CD14-positive monocyte (primary cell): ENCODE data around the gene MPP4. TPM values are rescaled to one million over a fixed set of nuclear protein-coding genes. Genes with fewer than 3 reads are reported as not detected.

Experiments
- DNase-seq, 3 donors: peaks; one replicate each; pipeline ENCODE4 v3.0.0-alpha.2; 2011 to 2022
- H2AFZ ChIP-seq: 2 replicates; pipeline ENCODE4 v1.6.0; 2012; ENCODE audit warnings: mild to moderate bottlenecking, low read depth, low read length, inconsistent platforms; ENCODE audit not compliant: insufficient read depth, poor library complexity, severe bottlenecking
- H3K27ac ChIP-seq, 2 donors: 1 replicate in 1 of 2; 2 replicates in 1 of 2; pipeline ENCODE4 v1.5.1; 2012 to 2013; ENCODE audit warnings: low read length in 2 of 2, control low read depth in 1 of 2, inconsistent platforms in 1 of 2, low read depth in 1 of 2, mild to moderate bottlenecking in 1 of 2
- H3K27me3 ChIP-seq, 2 donors: one replicate each; pipeline versions ENCODE4 v1.6.0 to v1.6.1; 2011 to 2013; ENCODE audit warnings: low read length in 2 of 2; ENCODE audit not compliant: control insufficient read depth in 2 of 2, insufficient read depth in 2 of 2
- H3K36me3 ChIP-seq, 2 donors: replicated peaks in 1 of 2; 1 replicate in 1 of 2; 2 replicates in 1 of 2; pipeline versions ENCODE4 v1.5.1 to v1.6.1; 2012 to 2013; ENCODE audit warnings: low read length in 2 of 2, control low read depth in 1 of 2, inconsistent platforms in 1 of 2, mild to moderate bottlenecking in 1 of 2; ENCODE audit not compliant: insufficient read depth in 2 of 2, control insufficient read depth in 1 of 2
- H3K4me1 ChIP-seq, 2 donors: 1 replicate in 1 of 2; 2 replicates in 1 of 2; pipeline versions ENCODE4 v1.5.1 to v1.6.1; 2012 to 2013; ENCODE audit warnings: low read length in 2 of 2, control low read depth in 1 of 2, inconsistent platforms in 1 of 2, mild to moderate bottlenecking in 1 of 2, moderate library complexity in 1 of 2; ENCODE audit not compliant: insufficient read depth in 2 of 2, control insufficient read depth in 1 of 2
- H3K4me2 ChIP-seq: replicated peaks from 2 replicates; pipeline ENCODE3; 2012; ENCODE audit warnings: low read length, moderate library complexity, mild to moderate bottlenecking; ENCODE audit not compliant: poor library complexity, severe bottlenecking; ENCODE audit errors: extremely low read depth
- H3K4me3 ChIP-seq, 3 experiments: fragments of 200-600 bp in 1 of 3; sonication (generic) in 1 of 3; replicated peaks in 1 of 3; 1 replicate in 2 of 3; 2 replicates in 1 of 3; pipeline ENCODE4 v1.5.1; 2011 to 2013; ENCODE audit warnings: low read length in 3 of 3, mild to moderate bottlenecking in 3 of 3, control low read depth in 2 of 3, low read depth in 2 of 3, inconsistent platforms in 1 of 3, moderate library complexity in 1 of 3
- H3K79me2 ChIP-seq: 2 replicates; pipeline ENCODE4 v1.6.0; 2012; ENCODE audit warnings: mild to moderate bottlenecking, control low read depth, inconsistent platforms, low read length, moderate library complexity; ENCODE audit not compliant: insufficient read depth
- H3K9ac ChIP-seq: 2 replicates; pipeline ENCODE4 v1.6.0; 2017; ENCODE audit warnings: low read length, mild to moderate bottlenecking; ENCODE audit not compliant: insufficient read depth, poor library complexity, severe bottlenecking
- H3K9me3 ChIP-seq, 2 donors: replicated peaks in 1 of 2; 1 replicate in 1 of 2; 2 replicates in 1 of 2; pipeline versions ENCODE4 v1.5.1 to v1.6.1; 2012 to 2013; ENCODE audit warnings: low read length in 2 of 2, control low read depth in 1 of 2; ENCODE audit not compliant: control insufficient read depth in 1 of 2, insufficient read depth in 1 of 2
- H4K20me1 ChIP-seq: 2 replicates; pipeline ENCODE4 v1.6.0; 2012; ENCODE audit warnings: mild to moderate bottlenecking, low read length, control low read depth, moderate library complexity; ENCODE audit not compliant: insufficient read depth
- H3K27ac Mint-ChIP-seq, 7 donors: one replicate each; pipeline ENCODE4 v1.8.0; 2020; ENCODE audit warnings: mild to moderate bottlenecking in 7 of 7, mixed read lengths in 7 of 7, moderate library complexity in 6 of 7, inconsistent platforms in 2 of 7
- H3K27me3 Mint-ChIP-seq, 3 donors: one replicate each; pipeline ENCODE4 v1.8.0; 2021 to 2022; ENCODE audit warnings: low read depth in 3 of 3, mild to moderate bottlenecking in 3 of 3, mixed read lengths in 3 of 3, moderate library complexity in 3 of 3, inconsistent platforms in 1 of 3
- H3K36me3 Mint-ChIP-seq, 2 donors: one replicate each; pipeline ENCODE4 v1.8.0; 2020; ENCODE audit warnings: mixed read lengths in 2 of 2, inconsistent platforms in 1 of 2, mild to moderate bottlenecking in 1 of 2
- H3K4me1 Mint-ChIP-seq: one replicate; pipeline ENCODE4 v1.8.0; 2020; ENCODE audit warnings: mild to moderate bottlenecking, mixed read lengths
- H3K4me3 Mint-ChIP-seq, 2 donors: one replicate each; pipeline ENCODE4 v1.8.0; 2020; ENCODE audit warnings: mild to moderate bottlenecking in 2 of 2, mixed read lengths in 2 of 2, moderate library complexity in 1 of 2
- H3K9me3 Mint-ChIP-seq, 7 donors: one replicate each; pipeline ENCODE4 v1.8.0; 2020 to 2022; ENCODE audit warnings: mixed read lengths in 7 of 7, mild to moderate bottlenecking in 6 of 7, moderate library complexity in 6 of 7, inconsistent platforms in 2 of 7
- CTCF ChIP-seq: fragments of 200-600 bp; IDR thresholded peaks from one replicate; pipeline ENCODE4 v1.8.0; 2022; ENCODE audit warnings: antibody characterized with exemption, mild to moderate bottlenecking
- WGBS: methylation state at CpG from one replicate; pipeline ENCODE4 v1.1.5; 2013; ENCODE audit warnings: missing lambda C conversion rate; ENCODE audit not compliant: insufficient coverage; 5-methylcytosine and 5-hydroxymethylcytosine counted together
- intact Hi-C, 2 donors: fragments of 100-400 bp; cut with micrococcal nuclease; formaldehyde crosslinking; loops; one replicate each; pipeline versions ENCODE4 v1.15.0 to v1.15.1; 2023
- polyA plus RNA-seq, 3 donors: library from polyadenylated mRNA; depleted of rRNA in 1 of 3; unstranded in 2 of 3; stranded (reverse) in 1 of 3; fragments of 300-500 nt in 2 of 3; fragments of >200 nt in 1 of 3; fragmentation: Illumina TruSeq in 2 of 3; gene quantifications; 1 replicate in 2 of 3; 2 replicates in 1 of 3; pipeline ENCODE4 v1.2.3, GENCODE V29; 2012 to 2021

Gene MPP4
- polyA plus RNA-seq, 3 donors = 0.04 TPM; not detected in 2

GRCh38 chr2:201669865-201670264 lies 28.6 kb downstream of the MPP4 start:
- DNase-seq = no peak
- Histone ChIP-seq H3K9ac (no peak overlapping the region), H3K27ac (no peak overlapping the region), H4K20me1 (no peaks in the 10 kb centered on the region), H3K27me3 (no peaks in the 10 kb centered on the region), H3K79me2 (no peaks in the 10 kb centered on the region), H3K36me3 (no peaks in the 10 kb centered on the region), H3K9me3 (no peaks in the 10 kb centered on the region), H3K4me1 (no peaks in the 10 kb centered on the region), H3K4me3 (no peak overlapping the region), H2AFZ (no peak overlapping the region), H3K4me2 (no peak overlapping the region)
- H3K27ac Mint-ChIP-seq = no peak overlapping the region
- no peak for TF ChIP-seq CTCF
- intact Hi-C loops = no loop called here
- no peaks in the 10 kb centered on the region for H3K36me3 Mint-ChIP-seq
- H3K4me1 Mint-ChIP-seq = peaks cover 6% of the 10 kb centered on the region
- H3K9me3 Mint-ChIP-seq = peaks cover 0 to 4% (median 0%) of the 10 kb centered on the region in 7 donors
- H3K27me3 Mint-ChIP-seq = peaks cover 2 to 3% (median 2%) of the 10 kb centered on the region in 3 donors
- WGBS = no CpG with 5 or more reads among the region's 1 CpG
- no peak overlapping the region for H3K4me3 Mint-ChIP-seq

DNA sequence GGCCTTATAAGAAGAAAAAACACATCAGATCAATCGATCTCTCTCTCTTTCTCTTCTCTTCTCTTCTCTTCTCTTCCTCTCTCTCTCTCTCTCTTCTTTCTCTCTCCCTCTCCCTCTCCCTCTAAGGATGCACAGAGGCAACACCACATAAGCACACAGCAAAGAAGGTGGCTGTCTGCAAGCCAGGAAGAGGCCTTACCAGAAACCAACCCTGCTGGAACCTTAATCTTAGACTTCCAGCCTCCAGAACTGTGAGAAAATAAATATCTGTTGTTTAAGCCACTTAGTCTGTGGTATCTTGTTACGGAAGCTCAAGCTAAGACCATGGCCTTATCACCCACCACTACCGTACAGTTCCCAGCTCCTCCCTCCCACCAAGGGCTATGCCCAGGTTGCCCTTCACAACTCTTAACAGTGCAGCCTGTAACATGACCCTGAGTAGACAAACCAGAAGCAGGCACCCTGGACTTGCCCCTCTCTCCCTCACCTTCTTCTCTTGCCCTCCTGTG lies 30.0 kb downstream of the MPP4 start:
- H3K4me3 ChIP-seq = no peak overlapping the region
- Mint-ChIP-seq H3K4me1 (peaks cover 6% of the 10 kb centered on the region), H3K36me3 (no peaks in the 10 kb centered on the region), H3K27me3 (peaks cover 2 to 5% (median 2%) of the 10 kb centered on the region in 3 donors), H3K4me3 (no peak overlapping the region), H3K27ac (no peak overlapping the region), H3K9me3 (peaks cover 0 to 4% (median 0%) of the 10 kb centered on the region in 7 donors)
- DNase-seq = no peak
- H3K4me1 ChIP-seq = no peaks in the 10 kb centered on the region
- no peak overlapping the region for H2AFZ ChIP-seq
- H3K27ac ChIP-seq = no peak overlapping the region
- no peak for TF ChIP-seq CTCF
- 94% methylated on average over 2 of the region's 3 CpGs for WGBS
- no peak overlapping the region for H3K9ac ChIP-seq
- H3K36me3 ChIP-seq = no peaks in the 10 kb centered on the region
- intact Hi-C loops = no loop called here
- H3K9me3 ChIP-seq = no peaks in the 10 kb centered on the region
- no peaks in the 10 kb centered on the region for H3K79me2 ChIP-seq
- no peak overlapping the region for H3K4me2 ChIP-seq
- H3K27me3 ChIP-seq = no peaks in the 10 kb centered on the region
- no peaks in the 10 kb centered on the region for H4K20me1 ChIP-seq
